Measurements from ENCODE around the gene KLK10. TPM values are rescaled to one million over a fixed set of nuclear protein-coding genes. Genes with fewer than 3 reads are reported as not detected.

KLK10 gene
- total and polyA plus RNA-seq, 2 donors (not counting 3 experiments of a cell fraction or from before 2014, with no cell fraction given) = not detected

GRCh38 chr19:51024924-51025323 lies 5.4 kb upstream of the KLK10 start:
- Histone ChIP-seq H3K27me3 (ENCODE audit: control insufficient read depth in 2 of 2, insufficient read depth in 2 of 2, low read length in 2 of 2) (peaks cover 0 to 5% of the 10 kb centered on the region in 2 experiments), H3K9me1 (replicated peaks; ENCODE audit: control insufficient read depth, extremely low read depth, insufficient read depth, low read length) (no peaks in the 10 kb centered on the region), H3K4me3 (replicated peaks in 1 of 3; ENCODE audit: insufficient read depth in 1 of 3, low read depth in 1 of 3, low read length in 3 of 3) (no peak overlapping the region), H3K79me2 (ENCODE audit: control insufficient read depth, insufficient read depth, low read length) (no peaks in the 10 kb centered on the region), H3K27ac (ENCODE audit: insufficient read depth, low read depth, low read length) (no peak overlapping the region), H4K20me1 (replicated peaks; ENCODE audit: control insufficient read depth, extremely low read depth, insufficient read depth, low read length) (no peaks in the 10 kb centered on the region), H3K36me3 (ENCODE audit: control insufficient read depth in 2 of 2, extremely low read depth in 1 of 2, insufficient read depth in 2 of 2, low read length in 2 of 2) (no peaks in the 10 kb centered on the region), H2AFZ (ENCODE audit: low read depth, low read length) (no peak overlapping the region), H3K9ac (replicated peaks; ENCODE audit: extremely low read depth, insufficient read depth, low read length) (no peak overlapping the region), H3K4me2 (ENCODE audit: insufficient read depth, low read length) (no peak overlapping the region), H3K9me3 (replicated peaks; ENCODE audit: control insufficient read depth, insufficient read depth, low read length) (no peaks in the 10 kb centered on the region), H3K4me1 (ENCODE audit: control insufficient read depth, extremely low read depth, insufficient read depth, low read length) (no peaks in the 10 kb centered on the region)
- FAIRE-seq = no peak
- ChIA-PET POLR2A (interaction anchor here (0.7 kb wide), 1 partner anchor 128 kb away, joined by 4 read pairs; no protein-coding TSS in a partner anchor), CTCF (no interaction called here)
- no peak for TF ChIP-seq MYC (IDR thresholded peaks at IDR 0.05; ENCODE audit: low read depth, low read length)
- no peak for TF ChIP-seq CTCF (IDR thresholded peaks at IDR 0.05; ENCODE audit: extremely low read depth in 1 of 2, insufficient read depth in 1 of 2, low read depth in 1 of 2, low read length in 2 of 2)
- no peak for TF ChIP-seq GATA2 (IDR thresholded peaks at IDR 0.05; ENCODE audit: insufficient read depth, insufficient read length, low read depth, low read length)
- no peak for TF ChIP-seq MAX (IDR thresholded peaks at IDR 0.05; ENCODE audit: insufficient read depth, insufficient read length)
- TF ChIP-seq POLR2AphosphoS5 (IDR thresholded peaks at IDR 0.05; ENCODE audit: insufficient read depth, low read depth, low read length) = no peak
- TF ChIP-seq EZH2 (IDR thresholded peaks at IDR 0.05; ENCODE audit: borderline replicate concordance, low read depth, low read length, severe bottlenecking) = no peak
- no peak for TF ChIP-seq JUN (IDR thresholded peaks at IDR 0.05; ENCODE audit: borderline replicate concordance, insufficient read depth, insufficient read length, low read depth)
- no peak for TF ChIP-seq FOS (IDR thresholded peaks at IDR 0.05; ENCODE audit: borderline replicate concordance, insufficient read depth, low read length)
- TF ChIP-seq POLR2A (IDR thresholded peaks at IDR 0.05; ENCODE audit: low read depth, low read length) = no peak
- DNase-seq (ENCODE audit: low read depth, low spot score) = no peak
- dilution Hi-C loops (cut with MboI; ENCODE audit: extremely low pct_ligation_motif_present, low sequenced_read_pairs) = no loop called here
- intact Hi-C loops (cut with micrococcal nuclease) = no loop called here
- no TSS peak for BruUV-seq (replicated peaks)

All from endothelial cell of umbilical vein (primary cell).